Measurements from ENCODE around the gene TDRD9.

DNA sequence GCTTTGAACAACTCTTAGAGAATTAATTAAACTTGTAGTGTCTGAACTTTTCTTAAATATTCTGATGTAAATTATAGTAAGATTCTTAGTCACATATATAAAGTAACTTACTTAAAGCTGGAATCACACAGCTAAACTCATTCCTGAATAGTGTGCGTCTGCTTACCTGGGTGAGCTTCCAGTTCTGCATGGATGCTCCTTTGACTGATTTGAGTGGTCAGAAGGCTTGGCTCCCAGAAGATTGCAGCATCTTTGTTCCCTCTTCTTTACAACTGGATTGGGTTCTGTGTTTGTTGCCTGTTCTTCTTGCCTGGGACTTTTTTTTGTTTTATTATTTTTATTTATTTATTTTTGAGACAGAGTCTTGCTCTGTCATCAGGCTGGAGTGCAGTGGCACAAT is 90.8 kb downstream of the TDRD9 start:
- TF ChIP-seq POLR2AphosphoS5 (IDR thresholded peaks at IDR 0.05; ENCODE audit: low read depth, low read length) = no peak
- TF ChIP-seq TAF1 (IDR thresholded peaks at IDR 0.05; ENCODE audit: borderline replicate concordance, insufficient read depth, low read length) = no peak
- TF ChIP-seq, protein P1, sequence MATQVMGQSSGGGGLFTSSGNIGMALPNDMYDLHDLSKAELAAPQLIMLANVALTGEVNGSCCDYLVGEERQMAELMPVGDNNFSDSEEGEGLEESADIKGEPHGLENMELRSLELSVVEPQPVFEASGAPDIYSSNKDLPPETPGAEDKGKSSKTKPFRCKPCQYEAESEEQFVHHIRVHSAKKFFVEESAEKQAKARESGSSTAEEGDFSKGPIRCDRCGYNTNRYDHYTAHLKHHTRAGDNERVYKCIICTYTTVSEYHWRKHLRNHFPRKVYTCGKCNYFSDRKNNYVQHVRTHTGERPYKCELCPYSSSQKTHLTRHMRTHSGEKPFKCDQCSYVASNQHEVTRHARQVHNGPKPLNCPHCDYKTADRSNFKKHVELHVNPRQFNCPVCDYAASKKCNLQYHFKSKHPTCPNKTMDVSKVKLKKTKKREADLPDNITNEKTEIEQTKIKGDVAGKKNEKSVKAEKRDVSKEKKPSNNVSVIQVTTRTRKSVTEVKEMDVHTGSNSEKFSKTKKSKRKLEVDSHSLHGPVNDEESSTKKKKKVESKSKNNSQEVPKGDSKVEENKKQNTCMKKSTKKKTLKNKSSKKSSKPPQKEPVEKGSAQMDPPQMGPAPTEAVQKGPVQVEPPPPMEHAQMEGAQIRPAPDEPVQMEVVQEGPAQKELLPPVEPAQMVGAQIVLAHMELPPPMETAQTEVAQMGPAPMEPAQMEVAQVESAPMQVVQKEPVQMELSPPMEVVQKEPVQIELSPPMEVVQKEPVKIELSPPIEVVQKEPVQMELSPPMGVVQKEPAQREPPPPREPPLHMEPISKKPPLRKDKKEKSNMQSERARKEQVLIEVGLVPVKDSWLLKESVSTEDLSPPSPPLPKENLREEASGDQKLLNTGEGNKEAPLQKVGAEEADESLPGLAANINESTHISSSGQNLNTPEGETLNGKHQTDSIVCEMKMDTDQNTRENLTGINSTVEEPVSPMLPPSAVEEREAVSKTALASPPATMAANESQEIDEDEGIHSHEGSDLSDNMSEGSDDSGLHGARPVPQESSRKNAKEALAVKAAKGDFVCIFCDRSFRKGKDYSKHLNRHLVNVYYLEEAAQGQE (IDR thresholded peaks at IDR 0.05; ENCODE audit: insufficient read depth in 1 of 2, low read depth in 2 of 2, low read length in 2 of 2) = no peak
- no peak for TF ChIP-seq SIN3A (IDR thresholded peaks at IDR 0.05; ENCODE audit: borderline replicate concordance, insufficient read depth, low read length)
- no peak for TF ChIP-seq FOXP2 (optimal IDR thresholded peaks at IDR 0.05; ENCODE audit: borderline replicate concordance, extremely low read depth, extremely low read length, insufficient read depth)
